GM19438 (cell line): ENCODE results near the gene ZDHHC14.

Experiments used
- ATAC-seq: cut with Tn5 transposase; IDR thresholded peaks from one replicate; pipeline ENCODE4 v1.9.1; 2021; ENCODE audit warnings: low read depth; ENCODE audit not compliant: unreplicated experiment

ZDHHC14 gene

GRCh38 chr6:157486572-157486971 is 105.6 kb downstream of the ZDHHC14 start:
- ATAC-seq: no peak

GRCh38 chr6:157487110-157487773 is 106.3 kb downstream of the ZDHHC14 start:
- ATAC-seq: no peak

- no peak for ATAC-seq
Measured at GRCh38 chr6:157488058-157488457, 107.1 kb downstream of the ZDHHC14 start.

- no peak for ATAC-seq
Measured at GRCh38 chr6:157488716-157489118, 107.7 kb downstream of the ZDHHC14 start.

GRCh38 chr6:157490611-157491269 is 109.8 kb downstream of the ZDHHC14 start:
- no peak for ATAC-seq

- no peak for ATAC-seq
Measured at GRCh38 chr6:157491571-157492232, 110.7 kb downstream of the ZDHHC14 start.

- no peak for ATAC-seq
Measured at GRCh38 chr6:157492249-157492648, 111.3 kb downstream of the ZDHHC14 start.

GRCh38 chr6:157492741-157493140 is 111.8 kb downstream of the ZDHHC14 start:
- no peak for ATAC-seq

GRCh38 chr6:157493173-157493572 is 112.2 kb downstream of the ZDHHC14 start:
- ATAC-seq: no peak

- ATAC-seq: no peak
Measured at GRCh38 chr6:157493576-157493975, 112.6 kb downstream of the ZDHHC14 start.

- no peak for ATAC-seq
Measured at GRCh38 chr6:157494132-157494710, 113.2 kb downstream of the ZDHHC14 start.

GRCh38 chr6:157496534-157497095 is 115.6 kb downstream of the ZDHHC14 start:
- no peak for ATAC-seq

- no peak for ATAC-seq
Measured at GRCh38 chr6:157497579-157497978, 116.6 kb downstream of the ZDHHC14 start.

GRCh38 chr6:157498817-157499216 is 117.8 kb downstream of the ZDHHC14 start:
- no peak for ATAC-seq

GRCh38 chr6:157500022-157500421 is 119.0 kb downstream of the ZDHHC14 start:
- ATAC-seq: no peak

- no peak for ATAC-seq
Measured at GRCh38 chr6:157503018-157503747, 122.2 kb downstream of the ZDHHC14 start.

GRCh38 chr6:157505912-157506491 is 125.0 kb downstream of the ZDHHC14 start:
- ATAC-seq: no peak

- ATAC-seq: no peak
Measured at GRCh38 chr6:157510323-157511188, 129.6 kb downstream of the ZDHHC14 start.
